WTC11 (cell line): ENCODE measurements around the gene IL16. TPM values are rescaled to one million over a fixed set of nuclear protein-coding genes. Genes with fewer than 3 reads are reported as not detected.

Experiments used
- ATAC-seq: fragments of 200-7000 bp; cut with Tn5 transposase; 2 replicates; pipeline ENCODE4 v1.10.0; 2021; ENCODE audit warnings: mild to moderate bottlenecking, moderate library complexity
- CTCF ChIA-PET: fragments of 300-600 bp; sonication (Branson Sonifier 250); formaldehyde crosslinking; loops from one replicate; lab custom pipeline; 2021; ENCODE audit warnings: antibody characterized with exemption; lab: Charles Lee
- POLR2A ChIA-PET: fragments of 350-600 bp; sonication (Branson Sonifier 250); formaldehyde crosslinking; loops from one replicate; lab custom pipeline; 2021; ENCODE audit warnings: antibody characterized with exemption; lab: Charles Lee
- DNase-seq: peaks from one replicate; pipeline ENCODE4 v3.0.0; 2021; ENCODE audit warnings: low spot score
- H3K27ac Mint-ChIP-seq: 2 replicates; pipeline ENCODE4 v1.8.0; 2021; ENCODE audit warnings: mixed read lengths
- H3K27me3 Mint-ChIP-seq: 2 replicates; pipeline ENCODE4 v1.8.0; 2021; ENCODE audit warnings: low read depth, mild to moderate bottlenecking, moderate library complexity, mixed read lengths
- H3K36me3 Mint-ChIP-seq: 2 replicates; pipeline ENCODE4 v1.8.0; 2021; ENCODE audit warnings: mixed read lengths
- H3K4me1 Mint-ChIP-seq: 2 replicates; pipeline ENCODE4 v1.8.0; 2022; ENCODE audit warnings: mixed read lengths
- H3K4me3 Mint-ChIP-seq: 2 replicates; pipeline ENCODE4 v1.8.0; 2021; ENCODE audit warnings: mild to moderate bottlenecking, moderate library complexity, mixed read lengths
- H3K9me3 Mint-ChIP-seq: 2 replicates; pipeline ENCODE4 v1.8.0; 2021; ENCODE audit warnings: mixed read lengths
- ELF4 ChIP-seq: sonication (generic); formaldehyde crosslinking; IDR thresholded peaks from 2 replicates; pipeline ENCODE4 v1.8.1; 2022; ENCODE audit warnings: low read depth, mild to moderate bottlenecking, moderate library complexity, missing genetic modification reagents
- ETV6 ChIP-seq: sonication (generic); formaldehyde crosslinking; IDR thresholded peaks from 2 replicates; pipeline ENCODE4 v1.8.1; 2022; ENCODE audit warnings: mild to moderate bottlenecking, missing genetic modification reagents
- GABPB1 ChIP-seq: sonication (generic); formaldehyde crosslinking; IDR thresholded peaks from 2 replicates; pipeline ENCODE4 v1.8.1; 2023; ENCODE audit warnings: mild to moderate bottlenecking, missing genetic modification reagents
- JUN ChIP-seq: sonication (generic); formaldehyde crosslinking; IDR thresholded peaks from 2 replicates; pipeline ENCODE4 v1.8.0; 2023; ENCODE audit warnings: mild to moderate bottlenecking, missing genetic modification reagents
- RELA ChIP-seq: sonication (generic); formaldehyde crosslinking; IDR thresholded peaks from 2 replicates; pipeline ENCODE4 v1.8.1; 2022; ENCODE audit warnings: missing genetic modification reagents, mild to moderate bottlenecking, borderline replicate concordance
- SOX15 ChIP-seq: fragments of 250-450 bp; sonication (Bioruptor Pico); IDR thresholded peaks from 2 replicates; pipeline ENCODE4 v1.9.0; 2021; ENCODE audit warnings: mild to moderate bottlenecking
- SP1 ChIP-seq: sonication (generic); formaldehyde crosslinking; conservative IDR thresholded peaks from 2 replicates; pipeline ENCODE4 v1.8.1; 2022; ENCODE audit warnings: missing genetic modification reagents
- TCF7 ChIP-seq: sonication (generic); formaldehyde crosslinking; IDR thresholded peaks from 2 replicates; pipeline ENCODE4 v1.8.0; 2022; ENCODE audit warnings: mild to moderate bottlenecking, low read depth, missing genetic modification reagents, moderate library complexity
- TEAD1 ChIP-seq: sonication (generic); formaldehyde crosslinking; IDR thresholded peaks from 2 replicates; pipeline ENCODE4 v1.8.0; 2022; ENCODE audit warnings: mild to moderate bottlenecking, missing genetic modification reagents
- ZNF232 ChIP-seq: sonication (generic); formaldehyde crosslinking; IDR thresholded peaks from 2 replicates; pipeline ENCODE4 v1.8.0; 2022; ENCODE audit warnings: mild to moderate bottlenecking, missing genetic modification reagents
- total RNA-seq: library from RNA; stranded (reverse); gene quantifications from 3 replicates; pipeline ENCODE4 v1.2.3, GENCODE V29; 2021
- TF ChIP-seq, protein P1 (sequence below): sonication (generic); formaldehyde crosslinking; conservative IDR thresholded peaks from 2 replicates; pipeline ENCODE4 v1.8.1; 2023; ENCODE audit warnings: mild to moderate bottlenecking, low read depth, missing genetic modification reagents, moderate library complexity
- TF ChIP-seq, protein P2 (sequence below): sonication (generic); formaldehyde crosslinking; IDR thresholded peaks from 2 replicates; pipeline ENCODE4 v1.8.0; 2022; ENCODE audit warnings: missing genetic modification reagents
- TF ChIP-seq, protein P3 (sequence below): sonication (generic); formaldehyde crosslinking; IDR thresholded peaks from 2 replicates; pipeline ENCODE4 v1.8.1; 2022; ENCODE audit warnings: low read depth, mild to moderate bottlenecking, moderate library complexity, missing genetic modification reagents, borderline replicate concordance

IL16 gene
- total RNA-seq, 1 experiment from 2014 or later = 0.61 TPM

DNA sequence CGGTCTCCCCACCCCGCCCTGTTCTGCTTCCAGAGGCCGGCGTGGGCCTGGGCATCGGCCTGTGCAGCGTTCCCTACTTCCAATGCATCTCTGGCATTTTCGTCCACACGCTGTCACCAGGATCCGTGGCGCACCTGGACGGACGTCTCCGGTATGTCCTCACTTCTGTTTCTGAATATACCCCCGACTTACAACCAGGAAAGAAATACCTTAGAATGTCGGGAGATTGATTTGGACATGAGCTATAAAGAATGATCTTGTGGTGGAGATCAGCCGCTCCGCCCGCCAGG lies 85.9 kb downstream of the IL16 start:
- Mint-ChIP-seq H3K9me3 (peaks cover 16% of the 10 kb centered on the region), H3K4me1 (no peaks in the 10 kb centered on the region), H3K27me3 (no peaks in the 10 kb centered on the region; the same call in 1 of the 2 replicates), H3K4me3 (no peak overlapping the region), H3K36me3 (peaks cover 8% of the 10 kb centered on the region), H3K27ac (no peak overlapping the region)
- TF ChIP-seq ZNF232 (CRISPR knock-in tag) = no peak
- TF ChIP-seq TCF7 (CRISPR knock-in tag) = no peak
- TF ChIP-seq, protein P1, sequence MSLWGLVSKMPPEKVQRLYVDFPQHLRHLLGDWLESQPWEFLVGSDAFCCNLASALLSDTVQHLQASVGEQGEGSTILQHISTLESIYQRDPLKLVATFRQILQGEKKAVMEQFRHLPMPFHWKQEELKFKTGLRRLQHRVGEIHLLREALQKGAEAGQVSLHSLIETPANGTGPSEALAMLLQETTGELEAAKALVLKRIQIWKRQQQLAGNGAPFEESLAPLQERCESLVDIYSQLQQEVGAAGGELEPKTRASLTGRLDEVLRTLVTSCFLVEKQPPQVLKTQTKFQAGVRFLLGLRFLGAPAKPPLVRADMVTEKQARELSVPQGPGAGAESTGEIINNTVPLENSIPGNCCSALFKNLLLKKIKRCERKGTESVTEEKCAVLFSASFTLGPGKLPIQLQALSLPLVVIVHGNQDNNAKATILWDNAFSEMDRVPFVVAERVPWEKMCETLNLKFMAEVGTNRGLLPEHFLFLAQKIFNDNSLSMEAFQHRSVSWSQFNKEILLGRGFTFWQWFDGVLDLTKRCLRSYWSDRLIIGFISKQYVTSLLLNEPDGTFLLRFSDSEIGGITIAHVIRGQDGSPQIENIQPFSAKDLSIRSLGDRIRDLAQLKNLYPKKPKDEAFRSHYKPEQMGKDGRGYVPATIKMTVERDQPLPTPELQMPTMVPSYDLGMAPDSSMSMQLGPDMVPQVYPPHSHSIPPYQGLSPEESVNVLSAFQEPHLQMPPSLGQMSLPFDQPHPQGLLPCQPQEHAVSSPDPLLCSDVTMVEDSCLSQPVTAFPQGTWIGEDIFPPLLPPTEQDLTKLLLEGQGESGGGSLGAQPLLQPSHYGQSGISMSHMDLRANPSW = no peak
- DNase-seq (no peak), ATAC-seq (no peak)
- ChIA-PET POLR2A (no interaction called here), CTCF (interaction anchor here (4.3 kb wide), 1 partner anchor 17 kb away, joined by 23 read pairs; no protein-coding TSS in a partner anchor)

DNA sequence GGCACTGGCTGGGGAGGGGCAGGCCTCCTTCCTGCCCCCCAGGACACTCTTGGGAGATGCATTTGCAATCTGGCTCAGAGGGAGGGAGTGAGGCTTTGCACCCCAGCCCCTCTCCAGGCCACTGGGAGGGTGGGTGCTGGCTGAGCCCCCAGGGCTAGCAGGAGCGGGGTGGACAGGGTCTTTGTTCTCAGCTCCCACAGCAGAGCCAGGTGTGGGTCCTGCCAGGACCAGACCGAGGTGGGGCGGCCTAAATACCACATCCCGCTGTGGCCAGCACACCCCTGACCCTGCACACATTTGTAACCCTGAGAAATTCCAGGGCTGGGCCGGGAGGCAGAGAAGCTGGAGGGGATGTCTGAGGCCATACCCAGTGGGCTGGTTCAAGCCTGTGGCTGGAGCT lies 86.2 kb downstream of the IL16 start:
- H3K27me3 Mint-ChIP-seq = no peaks in the 10 kb centered on the region; the same call in 1 of the 2 replicates
- no peak overlapping the region for H3K4me3 Mint-ChIP-seq
- peaks cover 6% of the 10 kb centered on the region; the same call in 1 of the 2 replicates for H3K36me3 Mint-ChIP-seq
- H3K4me1 Mint-ChIP-seq = no peaks in the 10 kb centered on the region
- TF ChIP-seq SP1 (no peak), RELA (no peak), TCF7 (CRISPR knock-in tag) (no peak), ETV6 (no peak), TEAD1 (CRISPR knock-in tag) (no peak), SOX15 (CRISPR knock-in tag) (no peak), ELF4 (no peak), GABPB1 (CRISPR knock-in tag) (no peak), JUN (CRISPR knock-in tag) (no peak)
- TF ChIP-seq, protein P2, sequence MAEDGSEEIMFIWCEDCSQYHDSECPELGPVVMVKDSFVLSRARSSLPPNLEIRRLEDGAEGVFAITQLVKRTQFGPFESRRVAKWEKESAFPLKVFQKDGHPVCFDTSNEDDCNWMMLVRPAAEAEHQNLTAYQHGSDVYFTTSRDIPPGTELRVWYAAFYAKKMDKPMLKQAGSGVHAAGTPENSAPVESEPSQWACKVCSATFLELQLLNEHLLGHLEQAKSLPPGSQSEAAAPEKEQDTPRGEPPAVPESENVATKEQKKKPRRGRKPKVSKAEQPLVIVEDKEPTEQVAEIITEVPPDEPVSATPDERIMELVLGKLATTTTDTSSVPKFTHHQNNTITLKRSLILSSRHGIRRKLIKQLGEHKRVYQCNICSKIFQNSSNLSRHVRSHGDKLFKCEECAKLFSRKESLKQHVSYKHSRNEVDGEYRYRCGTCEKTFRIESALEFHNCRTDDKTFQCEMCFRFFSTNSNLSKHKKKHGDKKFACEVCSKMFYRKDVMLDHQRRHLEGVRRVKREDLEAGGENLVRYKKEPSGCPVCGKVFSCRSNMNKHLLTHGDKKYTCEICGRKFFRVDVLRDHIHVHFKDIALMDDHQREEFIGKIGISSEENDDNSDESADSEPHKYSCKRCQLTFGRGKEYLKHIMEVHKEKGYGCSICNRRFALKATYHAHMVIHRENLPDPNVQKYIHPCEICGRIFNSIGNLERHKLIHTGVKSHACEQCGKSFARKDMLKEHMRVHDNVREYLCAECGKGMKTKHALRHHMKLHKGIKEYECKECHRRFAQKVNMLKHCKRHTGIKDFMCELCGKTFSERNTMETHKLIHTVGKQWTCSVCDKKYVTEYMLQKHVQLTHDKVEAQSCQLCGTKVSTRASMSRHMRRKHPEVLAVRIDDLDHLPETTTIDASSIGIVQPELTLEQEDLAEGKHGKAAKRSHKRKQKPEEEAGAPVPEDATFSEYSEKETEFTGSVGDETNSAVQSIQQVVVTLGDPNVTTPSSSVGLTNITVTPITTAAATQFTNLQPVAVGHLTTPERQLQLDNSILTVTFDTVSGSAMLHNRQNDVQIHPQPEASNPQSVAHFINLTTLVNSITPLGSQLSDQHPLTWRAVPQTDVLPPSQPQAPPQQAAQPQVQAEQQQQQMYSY = no peak
- TF ChIP-seq, protein P3, sequence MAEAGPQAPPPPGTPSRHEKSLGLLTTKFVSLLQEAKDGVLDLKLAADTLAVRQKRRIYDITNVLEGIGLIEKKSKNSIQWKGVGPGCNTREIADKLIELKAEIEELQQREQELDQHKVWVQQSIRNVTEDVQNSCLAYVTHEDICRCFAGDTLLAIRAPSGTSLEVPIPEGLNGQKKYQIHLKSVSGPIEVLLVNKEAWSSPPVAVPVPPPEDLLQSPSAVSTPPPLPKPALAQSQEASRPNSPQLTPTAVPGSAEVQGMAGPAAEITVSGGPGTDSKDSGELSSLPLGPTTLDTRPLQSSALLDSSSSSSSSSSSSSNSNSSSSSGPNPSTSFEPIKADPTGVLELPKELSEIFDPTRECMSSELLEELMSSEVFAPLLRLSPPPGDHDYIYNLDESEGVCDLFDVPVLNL (CRISPR knock-in tag) = no peak
- TF ChIP-seq, protein P1 = no peak
- CTCF ChIA-PET = interaction anchor here (1.0 to 4.3 kb wide), 2 partner anchors 8 to 17 kb away, joined by 5 to 23 read pairs; no protein-coding TSS in a partner anchor
- H3K27ac Mint-ChIP-seq = no peak overlapping the region
- peaks cover 13% of the 10 kb centered on the region for H3K9me3 Mint-ChIP-seq
- no peak for DNase-seq
- no peak for ATAC-seq
- POLR2A ChIA-PET = no interaction called here
